ENCODE data around the gene OR5D16.
"Not testable (repeated sequence)": the region's sequence is repeated elsewhere in the genome, so short reads cannot be mapped to it uniquely, and the experiment has no call there.

Gene OR5D16

DNA sequence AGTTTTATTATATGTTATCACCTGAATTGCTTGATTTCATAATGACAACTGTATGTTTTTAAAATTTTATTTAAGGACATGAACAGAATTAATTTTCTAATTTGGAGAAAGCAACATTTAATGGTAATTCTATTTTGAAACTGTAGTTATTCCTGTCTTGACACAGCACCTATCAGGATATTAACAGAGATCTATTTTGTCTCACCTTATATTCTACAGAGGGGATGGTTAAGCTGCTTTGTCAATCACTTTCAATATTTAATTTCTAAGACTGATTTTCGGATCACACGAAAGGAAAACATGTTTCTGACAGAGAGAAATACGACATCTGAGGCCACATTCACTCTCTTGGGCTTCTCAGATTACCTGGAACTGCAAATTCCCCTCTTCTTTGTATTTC, at the start of gene OR5D16:
OR5D16 (plus strand) TSS at position 301 of the 400 bp plus-strand sequence; CDS start at position 301, 0 bp downstream.
- DNase-seq = no peak

DNA sequence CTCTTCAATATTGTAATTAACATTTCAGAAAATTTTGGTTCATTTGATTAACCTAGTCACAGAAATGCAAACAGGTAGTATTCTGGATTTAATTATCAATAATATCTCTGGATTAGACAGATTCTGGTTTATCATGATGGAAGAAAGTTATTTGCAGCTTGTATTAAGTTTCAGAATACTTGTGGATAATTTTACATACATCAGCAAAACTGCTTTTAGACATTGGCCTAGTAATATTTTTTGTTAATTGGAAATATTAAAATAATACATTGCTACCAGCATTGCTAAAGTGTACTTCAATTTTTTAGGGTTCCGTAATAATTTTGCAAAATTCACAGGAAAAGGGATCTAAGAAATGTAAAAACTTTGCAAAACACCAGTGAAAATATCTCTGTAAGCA, 46.9 kb upstream of the OR5D16 start:
- DNase-seq = no peak

DNA sequence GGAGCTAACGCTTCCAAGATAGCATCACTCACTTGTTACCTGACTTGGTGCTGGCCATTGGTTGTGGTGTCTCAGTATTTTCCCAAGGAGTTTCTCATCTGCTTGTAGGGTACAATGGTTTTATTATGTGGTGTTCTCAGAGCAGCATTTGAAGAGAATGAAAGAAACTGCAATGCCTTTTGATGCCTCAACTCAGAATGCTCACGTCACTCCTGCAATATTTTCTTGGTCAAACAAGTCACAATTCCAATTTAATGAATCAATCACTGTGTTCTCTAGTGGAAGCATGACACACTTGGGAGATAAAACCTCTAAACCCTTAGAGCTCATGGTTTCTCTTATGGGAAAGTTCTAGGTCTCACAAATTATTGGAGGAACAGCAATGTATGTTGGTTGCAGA, 45.2 kb upstream of the OR5D16 start:
- no peak for DNase-seq

DNA sequence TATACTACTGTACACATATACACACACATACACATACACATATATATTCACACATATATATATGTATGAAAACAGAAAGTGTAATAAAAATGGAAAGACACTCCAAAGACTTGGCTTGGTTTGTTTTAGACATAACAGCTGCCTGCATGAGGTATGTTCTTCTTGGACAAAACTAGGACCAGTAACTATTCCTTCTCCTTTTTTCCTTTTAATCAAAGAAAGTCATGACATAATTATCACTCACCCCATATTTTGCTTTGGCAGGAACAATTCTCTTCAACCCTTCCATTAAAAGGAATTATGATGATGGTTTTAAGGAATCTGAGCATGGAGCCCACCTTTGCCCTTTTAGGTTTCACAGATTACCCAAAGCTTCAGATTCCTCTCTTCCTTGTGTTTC, 43.3 kb upstream of the OR5D16 start, which contains the start of gene OR5D14:
OR5D14 (plus strand) TSS at position 301 of the 400 bp plus-strand sequence; CDS start at position 301, 0 bp downstream.
- no peak for DNase-seq

DNA sequence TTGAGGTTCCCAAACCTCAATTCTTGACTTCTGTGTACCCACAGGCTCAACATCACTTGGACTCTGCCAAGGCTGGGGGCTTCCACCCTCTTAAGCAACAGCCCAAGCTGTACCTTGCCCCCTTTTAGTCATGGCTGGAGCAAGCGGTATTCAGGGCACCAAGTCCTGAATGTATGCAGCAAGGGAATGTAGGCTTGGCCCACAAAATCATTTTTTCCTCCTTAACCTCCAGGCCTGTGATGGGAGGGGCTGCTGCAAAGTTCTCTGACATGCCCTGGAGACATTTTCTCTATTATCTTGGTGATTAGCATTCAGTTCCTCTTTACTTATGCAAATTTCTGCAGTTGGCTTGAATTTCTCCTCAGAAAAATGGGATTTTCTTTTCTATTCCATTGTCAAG, 32.3 kb upstream of the OR5D16 start:
- DNase-seq = no peak

DNA sequence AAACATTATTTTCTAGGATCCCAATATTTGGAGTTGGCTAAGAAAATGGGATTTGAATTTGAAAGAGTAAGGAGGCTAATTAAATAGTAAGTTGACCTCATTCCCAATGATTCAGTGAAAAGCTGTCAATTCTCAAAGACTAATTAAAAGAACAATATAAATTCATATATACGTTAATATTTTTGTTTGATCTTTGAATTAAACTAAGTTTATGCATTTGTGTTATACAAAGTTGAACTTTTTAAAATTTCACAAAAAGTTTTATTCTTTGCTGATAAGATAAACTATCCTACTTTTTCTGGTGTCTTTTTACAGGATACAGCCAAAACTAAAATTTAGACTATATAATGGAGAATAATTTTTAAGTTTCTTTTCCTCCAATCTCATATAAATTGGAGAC, 27.5 kb upstream of the OR5D16 start, which contains the start of gene OR5L1:
OR5L1 (plus strand) TSS at position 301 of the 400 bp plus-strand sequence. CDS start 100 bp downstream, outside the sequence.
- DNase-seq = no peak

DNA sequence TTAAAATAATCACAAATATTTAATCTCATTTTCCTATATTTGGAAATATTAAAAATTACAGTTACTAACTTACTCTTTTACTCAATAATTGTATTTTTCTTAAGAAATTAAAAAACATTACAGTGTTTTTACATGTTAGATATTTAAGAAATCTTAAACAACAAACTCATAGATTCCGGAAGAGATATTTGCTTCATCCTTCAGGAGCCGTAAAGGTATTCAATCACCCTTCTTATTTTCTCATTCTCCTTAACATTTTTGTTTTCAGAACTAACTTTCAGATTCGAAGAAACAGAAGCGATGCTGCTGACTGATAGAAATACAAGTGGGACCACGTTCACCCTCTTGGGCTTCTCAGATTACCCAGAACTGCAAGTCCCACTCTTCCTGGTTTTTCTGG, 19.2 kb upstream of the OR5D16 start, which contains the start of gene OR5D18:
OR5D18 (plus strand) TSS at position 301 of the 400 bp plus-strand sequence; CDS start at position 301, 0 bp downstream.
- DNase-seq = no peak

DNA sequence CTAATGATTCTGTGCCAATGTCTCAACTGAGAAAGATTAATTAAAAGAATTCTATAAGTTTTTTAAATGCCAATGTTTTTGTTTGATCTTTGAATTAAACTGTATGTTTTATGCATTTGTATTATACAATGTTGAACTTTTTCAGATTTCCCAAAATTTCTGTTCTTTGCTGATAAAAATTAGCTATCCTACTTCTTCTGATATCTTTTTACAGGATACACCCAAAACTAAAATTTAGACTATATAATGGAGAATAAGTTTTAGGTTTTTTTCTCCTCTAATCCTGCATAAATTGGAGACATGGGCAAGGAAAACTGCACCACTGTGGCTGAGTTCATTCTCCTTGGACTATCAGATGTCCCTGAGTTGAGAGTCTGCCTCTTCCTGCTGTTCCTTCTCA, 11.6 kb upstream of the OR5D16 start, which contains the start of gene OR5L2:
OR5L2 (plus strand) TSS at position 301 of the 400 bp plus-strand sequence; CDS start at position 301, 0 bp downstream.
- no peak for DNase-seq

DNA sequence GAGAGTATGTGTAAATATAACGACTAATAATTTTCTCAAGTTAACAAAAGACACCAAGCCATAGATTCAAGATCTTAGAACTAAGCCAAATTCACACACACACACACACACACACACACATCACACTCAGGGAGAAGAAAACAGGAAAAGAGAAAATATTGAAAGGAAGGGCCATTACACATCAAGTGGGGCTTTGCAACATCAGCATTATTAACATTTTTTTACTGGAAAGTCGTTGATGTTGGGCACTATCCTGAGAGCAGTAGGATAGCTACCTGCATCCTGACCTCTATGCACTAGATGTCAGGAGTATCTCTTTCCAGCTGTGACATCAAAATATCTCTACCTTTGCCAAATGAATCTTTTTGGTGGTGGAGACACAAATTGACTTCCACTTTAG, 8.9 kb downstream of the OR5D16 start:
- DNase-seq = no peak

DNA sequence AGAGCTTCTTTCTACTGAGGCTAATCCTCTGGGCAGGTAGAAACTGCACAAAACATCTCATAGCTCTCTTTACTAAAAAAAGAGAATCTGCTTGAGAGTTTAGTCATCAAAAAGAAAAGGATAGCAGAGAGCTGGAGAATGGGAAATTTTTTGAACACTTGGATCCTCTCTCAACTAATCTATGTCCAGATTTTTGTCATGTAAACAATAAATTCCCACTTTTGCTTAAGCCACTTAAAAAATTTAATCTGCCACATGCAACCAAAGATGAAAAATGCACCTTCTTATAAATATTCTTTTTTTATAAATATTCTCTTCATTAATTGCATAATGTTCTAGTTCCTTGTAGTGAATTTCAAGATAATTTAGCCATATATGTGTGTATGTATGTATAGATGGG, 10.5 kb downstream of the OR5D16 start:
- no peak for DNase-seq

DNA sequence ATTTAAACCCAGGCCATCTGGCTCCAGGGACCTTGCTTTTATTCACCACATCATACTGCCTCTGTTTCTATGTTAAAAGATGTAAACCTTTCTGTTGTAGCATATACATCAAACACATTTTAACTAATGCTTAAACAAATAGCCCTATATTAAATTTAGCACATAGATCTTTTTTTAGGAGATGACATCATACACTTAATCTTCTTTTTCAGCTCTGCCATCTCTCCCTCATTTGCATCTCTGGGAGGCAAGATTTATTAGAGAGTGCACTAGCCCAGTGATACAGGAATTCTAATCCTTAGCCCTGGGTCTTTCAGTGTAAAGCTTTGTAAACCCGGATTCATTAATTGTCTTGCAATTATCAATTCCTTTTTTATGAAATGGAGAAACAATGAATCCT, 13.6 kb downstream of the OR5D16 start:
- no peak for DNase-seq

DNA sequence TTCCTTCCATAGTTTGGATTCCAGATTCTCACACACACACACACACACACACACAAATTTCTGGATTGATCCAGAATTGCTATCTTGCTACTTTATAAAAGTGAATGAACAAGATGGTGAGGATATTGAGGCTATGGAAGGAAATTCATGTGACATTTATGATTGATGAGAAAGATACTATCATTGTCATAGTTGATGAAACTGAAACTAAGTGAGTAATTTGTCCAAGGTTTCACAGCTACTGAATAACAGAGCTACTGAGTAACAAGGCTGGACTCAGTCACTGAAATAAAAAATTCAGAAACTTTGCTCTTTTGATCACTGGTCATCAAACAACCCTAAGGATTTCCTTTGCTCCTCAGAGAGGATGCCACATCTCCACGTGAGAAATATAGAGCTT, 16.2 kb downstream of the OR5D16 start:
- DNase-seq = no peak

DNA sequence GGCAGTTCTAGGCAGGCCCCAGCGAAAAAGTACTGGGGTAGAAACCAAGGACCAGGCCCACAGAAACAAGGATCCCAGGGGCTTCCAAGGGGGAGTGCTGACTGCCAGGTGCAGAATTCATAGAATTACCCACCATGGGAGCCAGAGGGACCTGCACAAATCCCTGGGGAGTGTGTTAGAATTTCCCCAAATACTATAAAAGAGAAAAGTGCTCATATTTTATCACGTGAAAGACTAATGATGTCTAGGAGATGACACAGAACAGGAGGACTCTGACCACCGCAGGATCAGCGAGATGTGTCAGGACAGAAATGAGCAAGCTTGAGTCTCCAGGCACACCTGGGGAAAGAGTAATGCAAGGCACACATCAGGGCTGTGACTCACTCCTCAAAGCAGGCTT, 28.8 kb downstream of the OR5D16 start:
- DNase-seq = not testable (repeated sequence)

DNA sequence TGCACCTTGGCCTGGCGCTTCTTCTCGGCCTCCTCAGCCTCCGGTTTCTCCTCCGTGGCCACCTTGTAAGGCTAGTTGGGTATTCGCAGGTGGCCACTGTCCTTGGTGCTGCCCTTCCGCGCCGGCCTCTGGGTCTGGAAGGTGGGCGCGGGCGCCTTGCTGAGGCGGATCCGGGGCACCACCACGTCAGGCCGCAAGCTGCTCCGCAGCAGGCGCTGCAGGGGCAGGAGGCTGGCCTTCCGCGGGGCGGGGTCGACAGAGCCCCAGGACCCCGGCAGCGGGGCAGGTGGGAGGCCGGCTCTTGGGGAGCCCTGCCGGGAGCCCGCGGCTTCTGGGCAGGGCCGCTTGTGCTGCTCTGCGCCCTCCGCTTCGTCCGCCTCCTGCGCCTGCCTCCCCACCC, 34.2 kb downstream of the OR5D16 start:
- not testable (repeated sequence) for DNase-seq

DNA sequence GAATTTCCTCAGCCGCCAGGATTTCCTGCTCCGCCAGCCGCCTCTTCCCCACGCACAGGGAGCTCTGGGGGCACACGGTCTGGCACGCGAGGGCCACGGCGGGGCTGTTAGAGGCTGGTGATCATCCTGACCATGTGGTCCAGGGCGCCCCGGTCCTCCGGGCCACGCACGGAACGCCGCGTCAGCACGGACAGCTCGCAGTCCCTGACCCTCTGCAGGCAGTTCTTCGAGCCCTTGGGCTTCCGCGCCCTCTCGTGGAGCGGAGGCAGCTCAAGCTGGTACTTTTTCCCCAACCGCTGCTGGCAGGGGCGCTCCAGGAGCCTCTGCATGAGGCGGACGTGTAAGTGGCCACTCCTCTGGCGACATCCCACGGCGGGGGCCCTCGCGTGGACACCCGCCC, 34.6 kb downstream of the OR5D16 start:
- DNase-seq = not testable (repeated sequence)

DNA sequence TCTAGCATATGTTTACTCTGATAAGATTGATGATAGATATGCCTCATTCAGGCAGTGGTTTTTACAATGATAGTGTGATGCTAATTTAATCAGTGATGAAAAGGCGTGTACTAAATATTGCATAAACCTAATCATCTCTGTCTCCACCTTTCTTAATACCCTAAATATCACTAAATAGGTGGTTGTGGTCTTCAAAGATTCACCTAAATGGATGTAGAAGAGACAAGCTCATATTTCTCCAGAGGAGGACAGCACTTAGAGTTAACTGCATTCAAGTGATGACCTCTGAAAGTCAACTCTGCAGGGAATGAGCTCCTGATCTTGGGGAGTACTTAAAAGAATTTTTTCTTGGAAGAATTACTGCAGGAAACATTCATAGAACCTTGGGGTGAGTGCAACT, 44.4 kb downstream of the OR5D16 start, which contains the start of gene TRIM51:
TRIM51 (plus strand) TSS at position 301 of the 400 bp plus-strand sequence. CDS start 2,132 bp downstream, outside the sequence.
- not testable (repeated sequence) for DNase-seq

DNA sequence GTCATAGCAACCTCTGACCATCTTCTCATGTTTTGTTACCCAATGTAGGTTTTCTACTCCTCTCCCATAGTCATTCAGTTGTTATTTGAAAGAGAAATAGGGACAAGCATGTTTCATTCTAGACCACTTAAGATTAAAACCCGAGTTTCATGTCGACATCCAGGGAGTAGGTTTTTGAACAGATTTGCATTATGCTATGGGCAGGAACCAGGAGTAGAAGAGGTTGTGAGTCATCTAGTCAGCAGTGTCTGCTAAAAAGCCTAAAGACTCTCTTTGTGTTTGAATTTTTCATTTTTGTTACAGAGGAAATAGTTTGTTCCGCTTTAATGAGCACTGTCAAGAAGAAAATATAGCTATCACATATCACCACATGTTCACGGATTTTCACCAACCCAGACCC, 46.4 kb downstream of the OR5D16 start:
- DNase-seq = not testable (repeated sequence)

DNA sequence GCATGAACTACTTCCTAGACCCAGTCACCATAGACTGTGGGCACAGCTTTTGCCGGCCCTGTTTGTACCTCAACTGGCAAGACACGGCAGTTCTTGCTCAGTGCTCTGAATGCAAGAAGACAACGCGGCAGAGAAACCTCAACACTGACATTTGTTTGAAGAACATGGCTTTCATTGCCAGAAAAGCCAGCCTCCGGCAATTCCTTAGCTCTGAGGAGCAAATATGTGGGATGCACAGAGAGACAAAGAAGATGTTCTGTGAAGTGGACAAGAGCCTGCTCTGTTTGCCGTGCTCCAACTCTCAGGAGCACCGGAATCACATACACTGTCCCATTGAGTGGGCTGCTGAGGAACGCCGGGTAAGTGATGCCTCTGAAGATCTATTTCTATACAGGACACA, 46.9 kb downstream of the OR5D16 start:
- not testable (repeated sequence) for DNase-seq
